OCI-LY1 (cell line): ENCODE results near the gene INPP5A.

ENCODE experiments used
- EZH2 ChIP-seq: fragments of 200-600 bp; sonication (generic), shearing (Covaris generic); IDR thresholded peaks from 2 replicates; pipeline ENCODE4 v1.8.0; 2017; ENCODE audit warnings: borderline replicate concordance, mixed run types, mild to moderate bottlenecking, antibody characterized with exemption, low read length, moderate library complexity, mixed read lengths
- TF ChIP-seq, protein P1 (sequence below): fragments of 200-600 bp; sonication (generic), shearing (Covaris generic); IDR thresholded peaks from 2 replicates; pipeline ENCODE4 v1.5.1; 2017; ENCODE audit warnings: mild to moderate bottlenecking, antibody characterized with exemption, low read length, moderate library complexity, mixed read lengths

DNA sequence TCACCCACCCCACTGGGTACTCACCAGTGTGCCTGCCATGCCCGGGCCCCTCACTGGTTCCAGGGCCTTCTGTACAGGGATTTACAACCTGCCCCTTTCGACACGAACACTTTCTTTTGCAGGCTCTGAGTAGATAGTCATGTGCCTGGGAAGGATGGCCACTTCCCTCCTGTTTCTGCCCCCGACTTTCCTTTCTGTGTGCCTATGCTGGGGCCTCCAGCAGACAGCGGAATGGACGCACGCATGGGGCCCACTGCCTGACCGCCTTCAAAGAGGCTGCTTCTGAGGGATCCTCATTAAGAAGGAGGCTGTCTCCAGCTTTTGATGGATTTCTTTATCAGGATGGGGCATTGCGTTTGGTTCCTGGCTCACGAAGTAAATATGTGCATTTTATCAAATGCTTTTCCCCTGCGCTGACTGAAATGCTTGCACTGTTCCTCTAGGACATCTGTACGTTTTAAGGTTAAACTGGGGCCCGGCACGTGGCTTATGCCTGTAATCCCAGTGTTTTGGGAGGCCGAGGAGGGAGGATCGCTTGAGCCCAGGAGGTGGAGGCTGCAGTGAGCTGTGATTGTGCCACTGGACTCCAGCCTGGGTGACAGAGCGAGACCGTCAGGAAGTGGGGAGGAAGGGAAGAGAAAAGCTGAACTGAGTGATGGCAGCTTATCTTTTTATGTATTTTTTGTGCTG is 277.7 kb downstream of the INPP5A start:
- TF ChIP-seq, protein P1, sequence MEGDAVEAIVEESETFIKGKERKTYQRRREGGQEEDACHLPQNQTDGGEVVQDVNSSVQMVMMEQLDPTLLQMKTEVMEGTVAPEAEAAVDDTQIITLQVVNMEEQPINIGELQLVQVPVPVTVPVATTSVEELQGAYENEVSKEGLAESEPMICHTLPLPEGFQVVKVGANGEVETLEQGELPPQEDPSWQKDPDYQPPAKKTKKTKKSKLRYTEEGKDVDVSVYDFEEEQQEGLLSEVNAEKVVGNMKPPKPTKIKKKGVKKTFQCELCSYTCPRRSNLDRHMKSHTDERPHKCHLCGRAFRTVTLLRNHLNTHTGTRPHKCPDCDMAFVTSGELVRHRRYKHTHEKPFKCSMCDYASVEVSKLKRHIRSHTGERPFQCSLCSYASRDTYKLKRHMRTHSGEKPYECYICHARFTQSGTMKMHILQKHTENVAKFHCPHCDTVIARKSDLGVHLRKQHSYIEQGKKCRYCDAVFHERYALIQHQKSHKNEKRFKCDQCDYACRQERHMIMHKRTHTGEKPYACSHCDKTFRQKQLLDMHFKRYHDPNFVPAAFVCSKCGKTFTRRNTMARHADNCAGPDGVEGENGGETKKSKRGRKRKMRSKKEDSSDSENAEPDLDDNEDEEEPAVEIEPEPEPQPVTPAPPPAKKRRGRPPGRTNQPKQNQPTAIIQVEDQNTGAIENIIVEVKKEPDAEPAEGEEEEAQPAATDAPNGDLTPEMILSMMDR = no peak
- no peak for TF ChIP-seq EZH2
